AG09309 (cell line): ENCODE measurements around the gene PTPRN2.

Experiments used
- DNase-seq: peaks from one replicate; pipeline ENCODE4 v3.0.0-alpha.2; 2010; ENCODE audit warnings: low read depth
- H3K4me3 ChIP-seq: 2 replicates; pipeline ENCODE4 v1.5.1; 2011; ENCODE audit warnings: mild to moderate bottlenecking, low read depth, low read length, moderate library complexity; ENCODE audit not compliant: control insufficient read depth
- TF ChIP-seq, protein P1 (sequence below): IDR thresholded peaks from 2 replicates; pipeline ENCODE4 v1.5.1; 2011; ENCODE audit warnings: mild to moderate bottlenecking, low read depth, low read length, inconsistent platforms; ENCODE audit not compliant: insufficient read depth, control insufficient read depth; ENCODE audit errors: missing control alignments

Gene PTPRN2

DNA sequence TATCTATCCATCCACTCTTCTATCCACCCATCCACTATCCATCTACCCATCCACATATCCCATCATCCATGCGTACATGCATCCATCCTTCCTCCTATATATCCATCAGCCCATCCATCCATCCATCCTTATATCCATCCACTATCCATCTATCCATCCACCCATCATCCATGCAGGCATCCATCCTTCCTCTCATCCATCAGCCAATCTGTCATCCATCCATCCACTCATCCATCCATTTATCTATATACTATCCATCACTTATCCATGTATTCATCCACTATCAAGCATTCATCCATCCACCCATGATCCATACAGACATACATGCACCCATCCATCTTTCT lies 765.0 kb downstream of the PTPRN2 start:
- TF ChIP-seq, protein P1, sequence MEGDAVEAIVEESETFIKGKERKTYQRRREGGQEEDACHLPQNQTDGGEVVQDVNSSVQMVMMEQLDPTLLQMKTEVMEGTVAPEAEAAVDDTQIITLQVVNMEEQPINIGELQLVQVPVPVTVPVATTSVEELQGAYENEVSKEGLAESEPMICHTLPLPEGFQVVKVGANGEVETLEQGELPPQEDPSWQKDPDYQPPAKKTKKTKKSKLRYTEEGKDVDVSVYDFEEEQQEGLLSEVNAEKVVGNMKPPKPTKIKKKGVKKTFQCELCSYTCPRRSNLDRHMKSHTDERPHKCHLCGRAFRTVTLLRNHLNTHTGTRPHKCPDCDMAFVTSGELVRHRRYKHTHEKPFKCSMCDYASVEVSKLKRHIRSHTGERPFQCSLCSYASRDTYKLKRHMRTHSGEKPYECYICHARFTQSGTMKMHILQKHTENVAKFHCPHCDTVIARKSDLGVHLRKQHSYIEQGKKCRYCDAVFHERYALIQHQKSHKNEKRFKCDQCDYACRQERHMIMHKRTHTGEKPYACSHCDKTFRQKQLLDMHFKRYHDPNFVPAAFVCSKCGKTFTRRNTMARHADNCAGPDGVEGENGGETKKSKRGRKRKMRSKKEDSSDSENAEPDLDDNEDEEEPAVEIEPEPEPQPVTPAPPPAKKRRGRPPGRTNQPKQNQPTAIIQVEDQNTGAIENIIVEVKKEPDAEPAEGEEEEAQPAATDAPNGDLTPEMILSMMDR: no peak
- no peak overlapping the region for H3K4me3 ChIP-seq
- no peak for DNase-seq

DNA sequence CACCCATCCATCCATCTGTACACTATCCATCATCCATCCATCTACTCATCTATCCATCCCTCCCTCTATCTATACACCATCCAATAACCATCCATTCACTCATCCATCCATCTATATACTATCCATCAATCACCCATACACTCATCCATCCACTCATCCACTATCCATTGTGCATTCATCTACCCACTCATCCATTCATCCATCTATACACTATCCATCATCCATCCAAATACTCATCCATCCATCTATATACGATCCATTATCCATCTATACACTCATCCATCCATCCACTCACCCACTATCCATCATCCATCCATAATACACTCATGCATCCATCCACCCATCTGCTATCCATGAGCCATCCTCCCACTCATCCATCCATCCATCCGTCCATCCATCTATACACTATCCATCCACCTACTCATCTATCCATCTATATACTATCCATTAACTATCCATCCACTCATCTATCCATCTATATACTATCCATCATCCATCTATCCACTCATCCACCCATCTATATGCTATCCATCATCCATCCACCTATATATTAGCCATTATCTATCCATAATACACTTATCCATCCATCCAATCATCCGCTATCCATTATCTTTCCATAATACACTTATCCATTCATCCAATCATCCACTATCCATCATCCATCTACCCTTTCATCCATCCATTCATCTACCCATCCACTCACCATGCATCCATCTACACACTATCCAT lies 765.5 kb downstream of the PTPRN2 start:
- TF ChIP-seq, protein P1: no peak
- no peak overlapping the region for H3K4me3 ChIP-seq
- no peak for DNase-seq

- TF ChIP-seq, protein P1: no peak
- no peak for DNase-seq
- no peak overlapping the region for H3K4me3 ChIP-seq
Observed at GRCh38 chr7:157820796-157821195, 766.8 kb downstream of the PTPRN2 start.

DNA sequence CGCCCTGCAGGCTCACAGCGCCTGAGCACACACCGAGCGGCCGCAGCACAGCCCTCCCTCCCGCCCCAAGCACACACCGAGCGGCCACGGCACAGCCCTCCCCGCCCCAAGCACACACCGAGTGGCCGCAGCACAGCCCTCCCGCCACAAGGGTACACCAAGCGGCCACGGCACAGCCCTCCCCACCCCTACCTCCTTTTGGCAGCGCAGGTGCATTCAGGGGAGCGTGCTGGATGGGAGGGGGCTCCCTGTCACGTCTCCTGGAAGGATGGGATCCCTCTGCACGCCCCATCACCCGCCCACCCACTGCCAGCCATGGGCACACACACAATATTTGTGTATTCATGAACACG lies 768.2 kb downstream of the PTPRN2 start:
- no peak overlapping the region for H3K4me3 ChIP-seq
- DNase-seq: no peak
- TF ChIP-seq, protein P1: no peak

DNA sequence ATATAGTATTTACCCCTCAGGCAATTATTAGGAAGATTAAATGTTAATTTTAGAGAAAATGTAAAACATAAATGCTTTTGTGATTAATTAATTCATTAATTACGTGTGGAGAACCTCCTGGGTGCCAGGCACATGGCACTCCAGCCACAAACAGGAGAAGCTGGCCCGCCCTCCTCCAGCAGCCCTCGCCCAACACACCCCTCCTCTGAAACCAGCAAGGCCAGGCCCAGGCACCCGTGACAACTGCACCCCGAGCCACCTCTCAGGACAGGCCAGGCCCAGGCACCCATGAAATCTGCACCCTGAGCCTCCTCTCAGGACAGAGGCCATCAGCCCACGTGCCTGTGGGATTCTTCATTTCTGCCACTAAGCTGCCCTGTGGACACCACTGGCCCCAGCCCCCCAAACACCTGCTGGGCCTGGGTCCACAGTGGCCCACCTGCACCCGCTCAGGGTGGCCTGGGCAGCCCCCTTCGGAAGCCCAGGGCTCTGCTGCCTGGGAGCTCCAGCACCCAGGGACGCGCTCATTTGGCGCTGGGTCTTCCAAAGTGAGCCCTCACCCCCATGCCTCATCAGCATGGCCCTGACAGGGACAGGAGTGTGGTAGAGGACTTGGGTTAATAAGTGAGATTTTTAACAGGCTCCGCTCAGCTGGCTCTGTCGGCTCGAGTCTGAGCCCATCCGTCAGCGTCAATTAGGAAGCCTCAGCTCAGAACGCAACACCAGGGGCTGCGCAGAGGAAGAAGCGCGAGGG lies 768.7 kb downstream of the PTPRN2 start:
- TF ChIP-seq, protein P1: no peak
- no peak overlapping the region for H3K4me3 ChIP-seq
- no peak for DNase-seq

- H3K4me3 ChIP-seq: no peak overlapping the region
- DNase-seq: no peak
- TF ChIP-seq, protein P1: no peak
Observed at GRCh38 chr7:157817944-157818700, 769.5 kb downstream of the PTPRN2 start.
